DMS153 treated with DMSO at 0.1 percent for 48 hours (cell line): Measurements from ENCODE around the gene NSMCE1.

Source experiments
- DNase-seq: peaks from one replicate; lab custom pipeline; 2025; ENCODE audit not compliant: unreplicated experiment; lab: John Stamatoyannopoulos, UW

The NSMCE1 gene

GRCh38 chr16:27198451-27199234 lies 69.9 kb downstream of the NSMCE1 start:
- DNase-seq = no peak

GRCh38 chr16:27197004-27197403 lies 71.6 kb downstream of the NSMCE1 start:
- DNase-seq = no peak

- no peak for DNase-seq
These were observed 72.5 kb downstream of the NSMCE1 start for GRCh38 chr16:27195941-27196595.

- no peak for DNase-seq
These were observed 73.4 kb downstream of the NSMCE1 start for GRCh38 chr16:27195076-27195741.

GRCh38 chr16:27193300-27193990 lies 75.1 kb downstream of the NSMCE1 start:
- DNase-seq = no peak

GRCh38 chr16:27191352-27191924 lies 77.1 kb downstream of the NSMCE1 start:
- no peak for DNase-seq

- DNase-seq = no peak
These were observed 78.2 kb downstream of the NSMCE1 start for GRCh38 chr16:27190316-27190871.

- DNase-seq = peak; percentile 4
These were observed 79.1 kb downstream of the NSMCE1 start for GRCh38 chr16:27189335-27189972.

GRCh38 chr16:27188633-27189032 lies 79.9 kb downstream of the NSMCE1 start:
- no peak for DNase-seq

- DNase-seq = no peak
These were observed 82.8 kb downstream of the NSMCE1 start for GRCh38 chr16:27185776-27186130.

- no peak for DNase-seq
These were observed 85.6 kb downstream of the NSMCE1 start for GRCh38 chr16:27182906-27183405.

GRCh38 chr16:27181019-27181790 lies 87.4 kb downstream of the NSMCE1 start:
- DNase-seq = no peak

- no peak for DNase-seq
These were observed 89.0 kb downstream of the NSMCE1 start for GRCh38 chr16:27179500-27180072.

- DNase-seq = no peak
These were observed 91.4 kb downstream of the NSMCE1 start for GRCh38 chr16:27177031-27177774.

GRCh38 chr16:27175888-27176287 lies 92.7 kb downstream of the NSMCE1 start:
- DNase-seq = no peak
